ENCODE results near the gene COL5A2. TPM values are rescaled to one million over a fixed set of nuclear protein-coding genes. Genes with fewer than 3 reads are reported as not detected.

The COL5A2 gene
- polyA plus RNA-seq, 1 donor from 2014 or later = 3.6 TPM

DNA sequence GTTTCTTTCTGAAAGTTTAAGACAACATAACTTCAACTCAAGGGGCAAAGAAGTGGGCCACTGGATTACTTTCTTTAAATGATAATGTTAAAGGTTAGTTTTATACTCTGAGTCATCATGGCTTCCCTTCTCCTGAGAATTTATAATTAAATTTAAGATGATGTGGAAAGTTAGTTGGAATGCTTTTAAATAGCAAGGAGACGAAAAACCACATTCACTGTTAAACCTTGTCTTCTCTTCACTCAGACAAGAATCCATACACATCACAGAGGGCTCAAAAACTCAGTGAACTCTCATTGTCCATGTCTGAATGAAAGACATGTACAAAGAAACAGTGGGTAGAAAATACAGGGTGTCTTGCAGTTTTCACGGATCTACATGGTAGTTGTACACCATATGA is 65.6 kb downstream of the COL5A2 start:
- Histone ChIP-seq H4K20me1 (ENCODE audit: insufficient read depth) (no peaks in the 10 kb centered on the region), H2AFZ (ENCODE audit: low read depth, low read length) (no peak overlapping the region), H3F3A (ENCODE audit: insufficient read depth, low read length, poor library complexity, severe bottlenecking) (no peaks in the 10 kb centered on the region), H3K9me2 (ENCODE audit: insufficient read depth, low read length) (no peaks in the 10 kb centered on the region), H3K4me2 (ENCODE audit: low read length) (no peak overlapping the region), H3K79me2 (replicated peaks; ENCODE audit: insufficient read depth, low read length) (no peaks in the 10 kb centered on the region), H3K27me3 (ENCODE audit: insufficient read depth, low read depth, low read length) (no peaks in the 10 kb centered on the region), H3K9me3 (ENCODE audit: low read length) (no peaks in the 10 kb centered on the region), H3K27ac (ENCODE audit: low read length) (no peak overlapping the region), H3K4me3 (ENCODE audit: low read length) (no peak overlapping the region), H3K9ac (ENCODE audit: low read length) (no peak overlapping the region), H3K36me3 (ENCODE audit: insufficient read depth, low read length) (no peaks in the 10 kb centered on the region)
- peak; percentile 51 for TF ChIP-seq POLR2AphosphoS5 (IDR thresholded peaks at IDR 0.05)
- TF ChIP-seq, protein P1, sequence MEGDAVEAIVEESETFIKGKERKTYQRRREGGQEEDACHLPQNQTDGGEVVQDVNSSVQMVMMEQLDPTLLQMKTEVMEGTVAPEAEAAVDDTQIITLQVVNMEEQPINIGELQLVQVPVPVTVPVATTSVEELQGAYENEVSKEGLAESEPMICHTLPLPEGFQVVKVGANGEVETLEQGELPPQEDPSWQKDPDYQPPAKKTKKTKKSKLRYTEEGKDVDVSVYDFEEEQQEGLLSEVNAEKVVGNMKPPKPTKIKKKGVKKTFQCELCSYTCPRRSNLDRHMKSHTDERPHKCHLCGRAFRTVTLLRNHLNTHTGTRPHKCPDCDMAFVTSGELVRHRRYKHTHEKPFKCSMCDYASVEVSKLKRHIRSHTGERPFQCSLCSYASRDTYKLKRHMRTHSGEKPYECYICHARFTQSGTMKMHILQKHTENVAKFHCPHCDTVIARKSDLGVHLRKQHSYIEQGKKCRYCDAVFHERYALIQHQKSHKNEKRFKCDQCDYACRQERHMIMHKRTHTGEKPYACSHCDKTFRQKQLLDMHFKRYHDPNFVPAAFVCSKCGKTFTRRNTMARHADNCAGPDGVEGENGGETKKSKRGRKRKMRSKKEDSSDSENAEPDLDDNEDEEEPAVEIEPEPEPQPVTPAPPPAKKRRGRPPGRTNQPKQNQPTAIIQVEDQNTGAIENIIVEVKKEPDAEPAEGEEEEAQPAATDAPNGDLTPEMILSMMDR (IDR thresholded peaks at IDR 0.05; ENCODE audit: poor library complexity, severe bottlenecking) = no peak

DNA sequence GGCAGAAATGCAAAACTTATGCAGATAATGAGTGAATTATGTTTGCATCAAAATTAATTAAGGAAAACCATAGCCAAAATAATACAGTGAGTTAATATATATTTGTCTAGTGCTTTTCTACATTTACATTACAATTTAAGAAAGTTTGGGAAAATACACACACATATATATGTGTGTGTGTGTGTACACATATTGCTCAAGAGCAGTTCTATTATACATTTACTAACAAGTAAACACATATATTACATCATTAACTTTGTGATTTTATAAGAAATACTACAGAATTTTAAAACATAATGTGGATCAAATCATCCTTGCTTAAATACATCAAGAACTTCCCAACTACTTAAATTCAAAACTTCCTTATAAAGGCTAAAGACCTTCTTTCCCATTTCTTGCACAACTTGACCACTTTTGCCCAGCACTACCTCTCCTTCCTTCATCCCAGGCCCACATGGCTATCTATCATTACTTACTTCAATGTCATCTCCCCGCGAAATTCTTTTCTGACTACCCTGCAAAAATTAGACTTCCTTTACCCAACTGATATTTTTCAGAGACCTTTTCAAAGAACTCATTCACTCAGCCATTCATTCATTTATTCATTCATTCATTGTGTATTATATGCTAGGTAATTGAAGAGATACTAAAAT is 68.4 kb downstream of the COL5A2 start:
- TF ChIP-seq EZH2 (IDR thresholded peaks at IDR 0.05; ENCODE audit: borderline replicate concordance, insufficient read depth, low read length, poor library complexity, severe bottlenecking) (no peak), TAF1 (IDR thresholded peaks at IDR 0.05; ENCODE audit: low read depth) (no peak), POLR2AphosphoS5 (IDR thresholded peaks at IDR 0.05) (no peak), EP300 (conservative IDR thresholded peaks at IDR 0.05; ENCODE audit: poor library complexity, severe bottlenecking) (no peak)
- TF ChIP-seq, protein P1 (IDR thresholded peaks at IDR 0.05; ENCODE audit: poor library complexity, severe bottlenecking) = no peak
- TF ChIP-seq, protein P2, sequence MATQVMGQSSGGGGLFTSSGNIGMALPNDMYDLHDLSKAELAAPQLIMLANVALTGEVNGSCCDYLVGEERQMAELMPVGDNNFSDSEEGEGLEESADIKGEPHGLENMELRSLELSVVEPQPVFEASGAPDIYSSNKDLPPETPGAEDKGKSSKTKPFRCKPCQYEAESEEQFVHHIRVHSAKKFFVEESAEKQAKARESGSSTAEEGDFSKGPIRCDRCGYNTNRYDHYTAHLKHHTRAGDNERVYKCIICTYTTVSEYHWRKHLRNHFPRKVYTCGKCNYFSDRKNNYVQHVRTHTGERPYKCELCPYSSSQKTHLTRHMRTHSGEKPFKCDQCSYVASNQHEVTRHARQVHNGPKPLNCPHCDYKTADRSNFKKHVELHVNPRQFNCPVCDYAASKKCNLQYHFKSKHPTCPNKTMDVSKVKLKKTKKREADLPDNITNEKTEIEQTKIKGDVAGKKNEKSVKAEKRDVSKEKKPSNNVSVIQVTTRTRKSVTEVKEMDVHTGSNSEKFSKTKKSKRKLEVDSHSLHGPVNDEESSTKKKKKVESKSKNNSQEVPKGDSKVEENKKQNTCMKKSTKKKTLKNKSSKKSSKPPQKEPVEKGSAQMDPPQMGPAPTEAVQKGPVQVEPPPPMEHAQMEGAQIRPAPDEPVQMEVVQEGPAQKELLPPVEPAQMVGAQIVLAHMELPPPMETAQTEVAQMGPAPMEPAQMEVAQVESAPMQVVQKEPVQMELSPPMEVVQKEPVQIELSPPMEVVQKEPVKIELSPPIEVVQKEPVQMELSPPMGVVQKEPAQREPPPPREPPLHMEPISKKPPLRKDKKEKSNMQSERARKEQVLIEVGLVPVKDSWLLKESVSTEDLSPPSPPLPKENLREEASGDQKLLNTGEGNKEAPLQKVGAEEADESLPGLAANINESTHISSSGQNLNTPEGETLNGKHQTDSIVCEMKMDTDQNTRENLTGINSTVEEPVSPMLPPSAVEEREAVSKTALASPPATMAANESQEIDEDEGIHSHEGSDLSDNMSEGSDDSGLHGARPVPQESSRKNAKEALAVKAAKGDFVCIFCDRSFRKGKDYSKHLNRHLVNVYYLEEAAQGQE (IDR thresholded peaks at IDR 0.05; ENCODE audit: borderline replicate concordance) = no peak
- H2AFZ ChIP-seq (ENCODE audit: low read depth, low read length) = no peak overlapping the region

More for the DNA sequence above, 68.4 kb downstream of the COL5A2 start:
- H3K9me3 ChIP-seq (ENCODE audit: low read length) = no peaks in the 10 kb centered on the region
- H3K4me3 ChIP-seq (ENCODE audit: low read length) = no peak overlapping the region
- no peaks in the 10 kb centered on the region for H3F3A ChIP-seq (ENCODE audit: insufficient read depth, low read length, poor library complexity, severe bottlenecking)
- no peaks in the 10 kb centered on the region for H3K79me2 ChIP-seq (replicated peaks; ENCODE audit: insufficient read depth, low read length)
- no peaks in the 10 kb centered on the region for H3K9me2 ChIP-seq (ENCODE audit: insufficient read depth, low read length)
- no peaks in the 10 kb centered on the region for H4K20me1 ChIP-seq (ENCODE audit: insufficient read depth)
- H3K27me3 ChIP-seq (ENCODE audit: insufficient read depth, low read depth, low read length) = no peaks in the 10 kb centered on the region
- no peak overlapping the region for H3K27ac ChIP-seq (ENCODE audit: low read length)
- H3K9ac ChIP-seq (ENCODE audit: low read length) = no peak overlapping the region
- H3K36me3 ChIP-seq (ENCODE audit: insufficient read depth, low read length) = no peaks in the 10 kb centered on the region
- H3K4me2 ChIP-seq (ENCODE audit: low read length) = no peak overlapping the region
